VCaP (cell line): ENCODE measurements around the gene H2BK1.

Experiments used
- H3K27ac ChIP-seq: fragments of 450-650 bp; 2 replicates; pipeline ENCODE4 v1.5.1; 2017
- CTCF ChIP-seq: fragments of 450-650 bp; conservative IDR thresholded peaks from 2 replicates; pipeline ENCODE4 v1.5.1; 2017; ENCODE audit warnings: mild to moderate bottlenecking, moderate library complexity

The H2BK1 gene

GRCh38 chr7:151197932-151198331 lies 12.4 kb downstream of the H2BK1 start:
- no peak for TF ChIP-seq CTCF
- no peak overlapping the region for H3K27ac ChIP-seq

GRCh38 chr7:151195616-151196450 lies 14.5 kb downstream of the H2BK1 start:
- TF ChIP-seq CTCF, result no peak
- H3K27ac ChIP-seq, result no peak overlapping the region

GRCh38 chr7:151194188-151194587 lies 16.1 kb downstream of the H2BK1 start:
- TF ChIP-seq CTCF, result no peak

GRCh38 chr7:151193203-151193978 lies 16.9 kb downstream of the H2BK1 start:
- TF ChIP-seq CTCF, result no peak

More at GRCh38 chr7:151194188-151194587, 16.1 kb downstream of the H2BK1 start:
- no peak overlapping the region for H3K27ac ChIP-seq

GRCh38 chr7:151192002-151192539 lies 18.2 kb downstream of the H2BK1 start:
- no peak for TF ChIP-seq CTCF

More at GRCh38 chr7:151193203-151193978, 16.9 kb downstream of the H2BK1 start:
- H3K27ac ChIP-seq, result no peak overlapping the region

GRCh38 chr7:151191544-151191943 lies 18.7 kb downstream of the H2BK1 start:
- no peak overlapping the region for H3K27ac ChIP-seq
- TF ChIP-seq CTCF, result no peak

More at GRCh38 chr7:151192002-151192539, 18.2 kb downstream of the H2BK1 start:
- H3K27ac ChIP-seq, result no peak overlapping the region

- TF ChIP-seq CTCF, result no peak
- no peak overlapping the region for H3K27ac ChIP-seq
Observed at GRCh38 chr7:151189038-151189437, 21.2 kb downstream of the H2BK1 start.
